Subcutaneous adipose tissue (tissue), 4 donors: ENCODE measurements around the gene PLIN1. TPM values are rescaled to one million over a fixed set of nuclear protein-coding genes. Genes with fewer than 3 reads are reported as not detected.

ENCODE experiments used
- CTCF ChIP-seq: fragments of 450-650 bp; IDR thresholded peaks from one replicate; pipeline ENCODE4 v1.5.1; 2016; ENCODE audit warnings: low read depth, mild to moderate bottlenecking, control low read depth, antibody characterized with exemption, moderate library complexity
- total RNA-seq, 4 donors: library from RNA; depleted of rRNA; stranded (reverse); fragments of >200 nt; gene quantifications; one replicate each; pipeline ENCODE4 v1.1.0, GENCODE V29; 2016

PLIN1 gene
- total RNA-seq, 4 donors from 2014 or later, result 722 to 3,387 (median 1,779) TPM

GRCh38 chr15:89657686-89658200 lies 21.4 kb downstream of the PLIN1 start:
- TF ChIP-seq CTCF, result no peak

GRCh38 chr15:89656116-89656815 lies 22.9 kb downstream of the PLIN1 start:
- no peak for TF ChIP-seq CTCF

GRCh38 chr15:89654847-89655805 lies 24.0 kb downstream of the PLIN1 start, which contains the start of gene KIF7:
Gene KIF7, minus strand, starts transcription at chr15:89655467. Its CDS starts 2,537 bp downstream, at chr15:89652930.
- TF ChIP-seq CTCF, result no peak

- no peak for TF ChIP-seq CTCF
Observed at GRCh38 chr15:89654301-89654761, 24.8 kb downstream of the PLIN1 start.

GRCh38 chr15:89653578-89653977 lies 25.6 kb downstream of the PLIN1 start:
- no peak for TF ChIP-seq CTCF

- TF ChIP-seq CTCF, result no peak
Observed at GRCh38 chr15:89652666-89653065, 26.5 kb downstream of the PLIN1 start.

GRCh38 chr15:89652131-89652530 lies 27.0 kb downstream of the PLIN1 start:
- no peak for TF ChIP-seq CTCF
